ENCODE measurements around the gene TOMM40. TPM values are rescaled to one million over a fixed set of nuclear protein-coding genes. Genes with fewer than 3 reads are reported as not detected.

The TOMM40 gene
- total and polyA plus RNA-seq, 2 of the 13 experiments (the other 11 are each of a cell fraction or from before 2014, with no cell fraction given) = 72.0 to 110 TPM

DNA sequence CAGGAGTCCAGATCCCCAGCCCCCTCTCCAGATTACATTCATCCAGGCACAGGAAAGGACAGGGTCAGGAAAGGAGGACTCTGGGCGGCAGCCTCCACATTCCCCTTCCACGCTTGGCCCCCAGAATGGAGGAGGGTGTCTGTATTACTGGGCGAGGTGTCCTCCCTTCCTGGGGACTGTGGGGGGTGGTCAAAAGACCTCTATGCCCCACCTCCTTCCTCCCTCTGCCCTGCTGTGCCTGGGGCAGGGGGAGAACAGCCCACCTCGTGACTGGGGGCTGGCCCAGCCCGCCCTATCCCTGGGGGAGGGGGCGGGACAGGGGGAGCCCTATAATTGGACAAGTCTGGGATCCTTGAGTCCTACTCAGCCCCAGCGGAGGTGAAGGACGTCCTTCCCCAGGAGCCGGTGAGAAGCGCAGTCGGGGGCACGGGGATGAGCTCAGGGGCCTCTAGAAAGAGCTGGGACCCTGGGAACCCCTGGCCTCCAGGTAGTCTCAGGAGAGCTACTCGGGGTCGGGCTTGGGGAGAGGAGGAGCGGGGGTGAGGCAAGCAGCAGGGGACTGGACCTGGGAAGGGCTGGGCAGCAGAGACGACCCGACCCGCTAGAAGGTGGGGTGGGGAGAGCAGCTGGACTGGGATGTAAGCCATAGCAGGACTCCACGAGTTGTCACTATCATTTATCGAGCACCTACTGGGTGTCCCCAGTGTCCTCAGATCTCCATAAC lies 14.5 kb downstream of the TOMM40 start, which contains the start of gene APOE (continued):
- TF ChIP-seq MEIS1 (CRISPR knock-in tag; IDR thresholded peaks at IDR 0.05; ENCODE audit: borderline replicate concordance) (peak; percentile 82; the same call in 1 of the 2 replicates), ATM (IDR thresholded peaks at IDR 0.05; ENCODE audit: borderline replicate concordance) (no peak), PHF5A (CRISPR knock-in tag; IDR thresholded peaks at IDR 0.05; ENCODE audit: low read depth, unreplicated experiment) (no peak), ZNF709 (CRISPR knock-in tag; IDR thresholded peaks at IDR 0.05) (peak; percentile 61; the same call in 1 of the 2 replicates), GABPA (IDR thresholded peaks at IDR 0.05; ENCODE audit: low read depth, low read length) (no peak), GABPA (CRISPR knock-in tag; IDR thresholded peaks at IDR 0.05; ENCODE audit: low read depth) (no peak), MED8 (CRISPR knock-in tag; IDR thresholded peaks at IDR 0.05; ENCODE audit: insufficient replicate concordance) (no peak)
- TF ChIP-seq, protein P1, sequence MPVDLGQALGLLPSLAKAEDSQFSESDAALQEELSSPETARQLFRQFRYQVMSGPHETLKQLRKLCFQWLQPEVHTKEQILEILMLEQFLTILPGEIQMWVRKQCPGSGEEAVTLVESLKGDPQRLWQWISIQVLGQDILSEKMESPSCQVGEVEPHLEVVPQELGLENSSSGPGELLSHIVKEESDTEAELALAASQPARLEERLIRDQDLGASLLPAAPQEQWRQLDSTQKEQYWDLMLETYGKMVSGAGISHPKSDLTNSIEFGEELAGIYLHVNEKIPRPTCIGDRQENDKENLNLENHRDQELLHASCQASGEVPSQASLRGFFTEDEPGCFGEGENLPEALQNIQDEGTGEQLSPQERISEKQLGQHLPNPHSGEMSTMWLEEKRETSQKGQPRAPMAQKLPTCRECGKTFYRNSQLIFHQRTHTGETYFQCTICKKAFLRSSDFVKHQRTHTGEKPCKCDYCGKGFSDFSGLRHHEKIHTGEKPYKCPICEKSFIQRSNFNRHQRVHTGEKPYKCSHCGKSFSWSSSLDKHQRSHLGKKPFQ (CRISPR knock-in tag; IDR thresholded peaks at IDR 0.05; ENCODE audit: insufficient replicate concordance) = no peak
- TF ChIP-seq, protein P2, sequence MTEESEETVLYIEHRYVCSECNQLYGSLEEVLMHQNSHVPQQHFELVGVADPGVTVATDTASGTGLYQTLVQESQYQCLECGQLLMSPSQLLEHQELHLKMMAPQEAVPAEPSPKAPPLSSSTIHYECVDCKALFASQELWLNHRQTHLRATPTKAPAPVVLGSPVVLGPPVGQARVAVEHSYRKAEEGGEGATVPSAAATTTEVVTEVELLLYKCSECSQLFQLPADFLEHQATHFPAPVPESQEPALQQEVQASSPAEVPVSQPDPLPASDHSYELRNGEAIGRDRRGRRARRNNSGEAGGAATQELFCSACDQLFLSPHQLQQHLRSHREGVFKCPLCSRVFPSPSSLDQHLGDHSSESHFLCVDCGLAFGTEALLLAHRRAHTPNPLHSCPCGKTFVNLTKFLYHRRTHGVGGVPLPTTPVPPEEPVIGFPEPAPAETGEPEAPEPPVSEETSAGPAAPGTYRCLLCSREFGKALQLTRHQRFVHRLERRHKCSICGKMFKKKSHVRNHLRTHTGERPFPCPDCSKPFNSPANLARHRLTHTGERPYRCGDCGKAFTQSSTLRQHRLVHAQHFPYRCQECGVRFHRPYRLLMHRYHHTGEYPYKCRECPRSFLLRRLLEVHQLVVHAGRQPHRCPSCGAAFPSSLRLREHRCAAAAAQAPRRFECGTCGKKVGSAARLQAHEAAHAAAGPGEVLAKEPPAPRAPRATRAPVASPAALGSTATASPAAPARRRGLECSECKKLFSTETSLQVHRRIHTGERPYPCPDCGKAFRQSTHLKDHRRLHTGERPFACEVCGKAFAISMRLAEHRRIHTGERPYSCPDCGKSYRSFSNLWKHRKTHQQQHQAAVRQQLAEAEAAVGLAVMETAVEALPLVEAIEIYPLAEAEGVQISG (CRISPR knock-in tag; IDR thresholded peaks at IDR 0.05) = no peak; the same call in 1 of the 2 replicates
- TF ChIP-seq, protein P3, sequence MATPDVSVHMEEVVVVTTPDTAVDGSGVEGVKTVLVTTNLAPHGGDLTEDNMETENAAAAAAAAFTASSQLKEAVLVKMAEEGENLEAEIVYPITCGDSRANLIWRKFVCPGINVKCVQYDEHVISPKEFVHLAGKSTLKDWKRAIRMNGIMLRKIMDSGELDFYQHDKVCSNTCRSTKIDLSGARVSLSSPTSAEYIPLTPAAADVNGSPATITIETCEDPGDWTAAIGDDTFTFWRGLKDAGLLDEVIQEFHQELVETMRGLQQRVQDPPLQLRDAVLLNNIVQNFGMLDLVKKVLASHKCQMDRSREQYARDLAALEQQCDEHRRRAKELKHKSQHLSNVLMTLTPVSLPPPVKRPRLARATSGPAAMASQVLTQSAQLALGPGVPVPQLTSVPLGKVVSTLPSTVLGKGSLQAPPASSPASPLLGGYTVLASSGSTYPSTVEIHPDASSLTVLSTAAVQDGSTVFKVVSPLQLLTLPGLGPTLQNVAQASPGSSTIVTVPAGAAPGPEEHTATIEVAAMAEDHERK (CRISPR knock-in tag; IDR thresholded peaks at IDR 0.05; ENCODE audit: low read depth) = no peak; the same call in 1 of the 2 replicates
- TF ChIP-seq, protein P4, sequence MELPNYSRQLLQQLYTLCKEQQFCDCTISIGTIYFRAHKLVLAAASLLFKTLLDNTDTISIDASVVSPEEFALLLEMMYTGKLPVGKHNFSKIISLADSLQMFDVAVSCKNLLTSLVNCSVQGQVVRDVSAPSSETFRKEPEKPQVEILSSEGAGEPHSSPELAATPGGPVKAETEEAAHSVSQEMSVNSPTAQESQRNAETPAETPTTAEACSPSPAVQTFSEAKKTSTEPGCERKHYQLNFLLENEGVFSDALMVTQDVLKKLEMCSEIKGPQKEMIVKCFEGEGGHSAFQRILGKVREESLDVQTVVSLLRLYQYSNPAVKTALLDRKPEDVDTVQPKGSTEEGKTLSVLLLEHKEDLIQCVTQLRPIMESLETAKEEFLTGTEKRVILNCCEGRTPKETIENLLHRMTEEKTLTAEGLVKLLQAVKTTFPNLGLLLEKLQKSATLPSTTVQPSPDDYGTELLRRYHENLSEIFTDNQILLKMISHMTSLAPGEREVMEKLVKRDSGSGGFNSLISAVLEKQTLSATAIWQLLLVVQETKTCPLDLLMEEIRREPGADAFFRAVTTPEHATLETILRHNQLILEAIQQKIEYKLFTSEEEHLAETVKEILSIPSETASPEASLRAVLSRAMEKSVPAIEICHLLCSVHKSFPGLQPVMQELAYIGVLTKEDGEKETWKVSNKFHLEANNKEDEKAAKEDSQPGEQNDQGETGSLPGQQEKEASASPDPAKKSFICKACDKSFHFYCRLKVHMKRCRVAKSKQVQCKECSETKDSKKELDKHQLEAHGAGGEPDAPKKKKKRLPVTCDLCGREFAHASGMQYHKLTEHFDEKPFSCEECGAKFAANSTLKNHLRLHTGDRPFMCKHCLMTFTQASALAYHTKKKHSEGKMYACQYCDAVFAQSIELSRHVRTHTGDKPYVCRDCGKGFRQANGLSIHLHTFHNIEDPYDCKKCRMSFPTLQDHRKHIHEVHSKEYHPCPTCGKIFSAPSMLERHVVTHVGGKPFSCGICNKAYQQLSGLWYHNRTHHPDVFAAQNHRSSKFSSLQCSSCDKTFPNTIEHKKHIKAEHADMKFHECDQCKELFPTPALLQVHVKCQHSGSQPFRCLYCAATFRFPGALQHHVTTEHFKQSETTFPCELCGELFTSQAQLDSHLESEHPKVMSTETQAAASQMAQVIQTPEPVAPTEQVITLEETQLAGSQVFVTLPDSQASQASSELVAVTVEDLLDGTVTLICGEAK (IDR thresholded peaks at IDR 0.05) = no peak
- TF ChIP-seq, protein P4 (CRISPR knock-in tag; IDR thresholded peaks at IDR 0.05) = no peak

All from HepG2 (cell line).